ENCODE data around the gene PAMR1. TPM values are rescaled to one million over a fixed set of nuclear protein-coding genes. Genes with fewer than 3 reads are reported as not detected.
"Not testable (repeated sequence)": the region's sequence is repeated elsewhere in the genome, so short reads cannot be mapped to it uniquely, and the experiment has no call there.

Gene PAMR1
- total RNA-seq, 4 donors from 2014 or later = 0.49 to 3.2 (median 1.4) TPM

DNA sequence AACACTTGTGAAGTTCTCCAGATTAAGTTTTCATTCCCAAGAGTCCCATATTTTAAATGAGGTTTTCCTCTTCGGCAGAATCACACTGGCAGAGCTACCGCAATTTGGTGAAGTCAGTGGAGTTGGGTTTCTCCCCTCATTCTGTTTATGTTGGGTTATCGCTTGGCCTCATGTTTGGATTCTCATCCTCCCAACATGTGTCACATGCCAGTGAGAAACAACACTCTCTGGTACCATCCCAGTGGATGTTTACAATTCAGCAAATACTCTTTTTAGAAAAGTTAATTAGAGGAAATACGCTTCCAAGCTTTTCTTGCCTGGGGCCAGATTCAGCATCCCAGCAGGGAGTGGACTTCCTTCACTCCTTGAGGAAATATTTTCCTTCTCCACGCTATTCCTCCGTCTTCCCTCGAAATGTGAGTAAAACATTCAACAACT is 2.1 kb downstream of the PAMR1 start:
- H3K27me3 ChIP-seq = peaks cover 5 to 22% (median 17%) of the 10 kb centered on the region in 3 donors
- intact Hi-C loops (cut with DNase I; ENCODE audit: low total_unique reads) (no loop called here), in situ Hi-C loops (cut with MboI; ENCODE audit: low sequenced_read_pairs in 4 of 4) (no loop called here)
- no peak overlapping the region for H3K4me3 ChIP-seq
- no peaks in the 10 kb centered on the region for H3K36me3 ChIP-seq
- no peak for DNase-seq
- no peaks in the 10 kb centered on the region for H3K4me1 ChIP-seq
- TF ChIP-seq, protein P1, sequence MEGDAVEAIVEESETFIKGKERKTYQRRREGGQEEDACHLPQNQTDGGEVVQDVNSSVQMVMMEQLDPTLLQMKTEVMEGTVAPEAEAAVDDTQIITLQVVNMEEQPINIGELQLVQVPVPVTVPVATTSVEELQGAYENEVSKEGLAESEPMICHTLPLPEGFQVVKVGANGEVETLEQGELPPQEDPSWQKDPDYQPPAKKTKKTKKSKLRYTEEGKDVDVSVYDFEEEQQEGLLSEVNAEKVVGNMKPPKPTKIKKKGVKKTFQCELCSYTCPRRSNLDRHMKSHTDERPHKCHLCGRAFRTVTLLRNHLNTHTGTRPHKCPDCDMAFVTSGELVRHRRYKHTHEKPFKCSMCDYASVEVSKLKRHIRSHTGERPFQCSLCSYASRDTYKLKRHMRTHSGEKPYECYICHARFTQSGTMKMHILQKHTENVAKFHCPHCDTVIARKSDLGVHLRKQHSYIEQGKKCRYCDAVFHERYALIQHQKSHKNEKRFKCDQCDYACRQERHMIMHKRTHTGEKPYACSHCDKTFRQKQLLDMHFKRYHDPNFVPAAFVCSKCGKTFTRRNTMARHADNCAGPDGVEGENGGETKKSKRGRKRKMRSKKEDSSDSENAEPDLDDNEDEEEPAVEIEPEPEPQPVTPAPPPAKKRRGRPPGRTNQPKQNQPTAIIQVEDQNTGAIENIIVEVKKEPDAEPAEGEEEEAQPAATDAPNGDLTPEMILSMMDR (IDR thresholded peaks at IDR 0.05 in 4 of 5, conservative IDR thresholded peaks at IDR 0.05 in 1 of 5) = no peak
- TF ChIP-seq POLR2A (IDR thresholded peaks at IDR 0.05) = no peak
- H3K9me3 ChIP-seq = no peaks in the 10 kb centered on the region
- H3K27ac ChIP-seq = peak overlapping the region in 2 of 4 donors; percentile 3 to 10
- peak in 1 of 2 donors; percentile 42 for ATAC-seq

DNA sequence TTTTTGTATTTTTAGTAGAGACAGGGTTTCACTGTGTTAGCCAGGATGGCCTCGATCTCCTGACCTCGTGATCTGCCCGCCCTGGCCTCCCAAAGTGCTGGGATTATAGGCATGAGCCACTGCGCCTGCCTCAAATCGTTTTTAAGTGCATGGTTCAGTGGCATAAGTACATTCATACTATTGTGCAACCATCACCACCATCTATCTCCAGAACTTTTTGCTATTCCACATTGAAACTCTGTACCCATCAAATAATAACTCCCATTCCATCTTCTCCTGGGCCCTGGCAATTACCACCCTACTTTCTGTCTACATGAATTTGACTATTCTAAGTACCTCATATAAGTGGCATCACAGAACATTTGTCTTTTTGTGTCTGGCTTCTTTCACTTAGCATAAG is 3.3 kb downstream of the PAMR1 start:
- in situ Hi-C loops (cut with MboI; ENCODE audit: low sequenced_read_pairs in 4 of 4); H3K4me1 ChIP-seq; ATAC-seq: not testable (repeated sequence)

DNA sequence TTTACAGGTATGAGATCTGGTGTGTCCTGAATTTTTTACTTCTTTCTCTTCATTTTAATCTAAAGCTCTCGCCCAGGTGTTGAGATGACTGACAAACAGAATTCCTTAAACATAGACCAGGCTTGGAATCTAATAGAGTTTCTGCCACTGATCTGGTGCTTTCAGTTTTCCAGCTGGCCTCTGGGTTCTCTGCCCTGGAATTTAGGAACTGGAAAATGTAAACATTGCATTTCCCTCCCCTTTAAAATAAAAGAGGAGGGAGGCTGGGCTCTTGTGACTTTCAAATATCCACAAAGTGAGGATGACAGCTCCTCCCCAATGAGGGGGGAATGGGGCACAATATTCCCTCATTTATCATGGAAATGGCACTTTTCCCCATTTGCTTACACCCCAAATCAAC is 5.0 kb downstream of the PAMR1 start:
- ATAC-seq (no peak), DNase-seq (no peak)
- Histone ChIP-seq H3K9me3 (no peaks in the 10 kb centered on the region), H3K36me3 (no peaks in the 10 kb centered on the region), H3K4me3 (no peak overlapping the region), H3K27me3 (peaks cover 5 to 18% (median 12%) of the 10 kb centered on the region in 3 donors), H3K27ac (no peak overlapping the region), H3K4me1 (no peaks in the 10 kb centered on the region)
- intact Hi-C loops (cut with DNase I; ENCODE audit: low total_unique reads) = no loop called here
- in situ Hi-C loops (cut with MboI; ENCODE audit: low sequenced_read_pairs in 4 of 4) = no loop called here
- TF ChIP-seq, protein P1 (IDR thresholded peaks at IDR 0.05 in 4 of 5, conservative IDR thresholded peaks at IDR 0.05 in 1 of 5) = no peak
- TF ChIP-seq POLR2A (IDR thresholded peaks at IDR 0.05) = no peak

More for the DNA sequence above, 3.3 kb downstream of the PAMR1 start:
- H3K36me3 ChIP-seq; DNase-seq; H3K9me3 ChIP-seq; H3K4me3 ChIP-seq; intact Hi-C loops (cut with DNase I; ENCODE audit: low total_unique reads); H3K27ac ChIP-seq: not testable (repeated sequence)
- H3K27me3 ChIP-seq = peaks cover 5 to 22% (median 17%) of the 10 kb centered on the region in 3 donors

DNA sequence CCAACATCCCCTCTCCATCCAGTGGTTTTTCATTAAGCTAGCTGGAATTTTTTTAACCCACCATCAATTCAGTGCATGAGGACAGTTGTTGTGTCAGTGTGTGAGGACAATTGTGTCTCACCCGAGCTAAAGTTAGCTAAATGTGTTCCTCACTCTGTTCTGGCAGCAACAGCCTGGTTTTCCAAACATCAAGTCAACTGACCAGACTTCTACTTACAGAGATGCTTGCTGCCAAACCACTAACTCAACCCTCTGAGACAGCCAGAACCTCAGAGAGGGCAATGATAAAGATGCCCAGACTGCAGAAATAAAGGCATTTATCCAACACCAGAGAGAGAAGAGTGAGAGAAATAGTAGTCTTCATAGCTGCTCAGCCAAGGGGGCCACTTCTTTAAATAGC is 6.7 kb downstream of the PAMR1 start:
- Histone ChIP-seq H3K9me3 (no peaks in the 10 kb centered on the region), H3K36me3 (no peaks in the 10 kb centered on the region), H3K4me1 (no peaks in the 10 kb centered on the region), H3K27ac (no peak overlapping the region), H3K27me3 (peaks cover 0 to 9% (median 5%) of the 10 kb centered on the region in 3 donors), H3K4me3 (no peak overlapping the region)
- intact Hi-C loops (cut with DNase I; ENCODE audit: low total_unique reads) (no loop called here), in situ Hi-C loops (cut with MboI; ENCODE audit: low sequenced_read_pairs in 4 of 4) (no loop called here)
- TF ChIP-seq, protein P1 (IDR thresholded peaks at IDR 0.05 in 4 of 5, conservative IDR thresholded peaks at IDR 0.05 in 1 of 5) = no peak
- TF ChIP-seq POLR2A (IDR thresholded peaks at IDR 0.05) = no peak
- ATAC-seq (no peak), DNase-seq (no peak)

DNA sequence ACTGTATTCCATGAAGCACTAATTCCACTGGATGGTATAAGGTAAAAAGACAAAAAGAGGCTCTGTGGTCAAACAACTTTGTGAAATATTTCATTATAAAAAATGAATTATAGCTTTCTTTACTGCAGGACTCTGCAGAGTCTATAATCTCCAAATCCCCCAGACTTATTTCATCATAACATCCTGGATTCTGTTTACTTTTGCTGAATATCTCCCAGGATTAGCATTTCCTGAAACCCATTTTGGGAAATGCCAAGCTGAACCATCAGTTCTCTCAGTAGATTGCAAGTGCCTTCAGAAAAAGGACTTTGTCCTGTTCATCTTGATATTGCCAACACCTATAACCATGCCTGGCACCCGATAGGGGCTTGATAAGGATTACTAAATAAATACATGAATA is 7.9 kb downstream of the PAMR1 start:
- no peak overlapping the region for H3K4me3 ChIP-seq
- in situ Hi-C loops (cut with MboI; ENCODE audit: low sequenced_read_pairs in 4 of 4) = no loop called here
- no peaks in the 10 kb centered on the region for H3K36me3 ChIP-seq
- no peak overlapping the region for H3K27ac ChIP-seq
- ATAC-seq (no peak), DNase-seq (no peak)
- H3K9me3 ChIP-seq = no peaks in the 10 kb centered on the region
- peaks cover 0 to 8% (median 0%) of the 10 kb centered on the region in 3 donors for H3K27me3 ChIP-seq
- H3K4me1 ChIP-seq = no peaks in the 10 kb centered on the region
- intact Hi-C loops (cut with DNase I; ENCODE audit: low total_unique reads) = no loop called here
- TF ChIP-seq POLR2A (IDR thresholded peaks at IDR 0.05) = no peak
- TF ChIP-seq, protein P1 (IDR thresholded peaks at IDR 0.05 in 4 of 5, conservative IDR thresholded peaks at IDR 0.05 in 1 of 5) = no peak
